ENCODE measurements around the gene CNNM1.
A peak's percentile ranks its signal among the peaks of the same experiment; 100 is the strongest.

The CNNM1 gene

GRCh38 chr10:99329304-99329553, at the start of gene CNNM1:
CNNM1 (plus strand) TSS chr10:99329356; CDS start chr10:99329388, 32 bp downstream.
- peak; percentile 41 to 60 for DNase-seq

GRCh38 chr10:99279626-99280111, 49.5 kb upstream of the CNNM1 start:
- DNase-seq: no peak

- no peak for DNase-seq
These were observed 48.7 kb upstream of the CNNM1 start for GRCh38 chr10:99280472-99280871.

GRCh38 chr10:99285881-99286280, 43.3 kb upstream of the CNNM1 start:
- no peak for DNase-seq

- no peak for DNase-seq
These were observed 38.9 kb upstream of the CNNM1 start for GRCh38 chr10:99290306-99290705.

GRCh38 chr10:99292159-99292558, 37.0 kb upstream of the CNNM1 start:
- no peak for DNase-seq

- DNase-seq: no peak
These were observed 32.6 kb upstream of the CNNM1 start for GRCh38 chr10:99296605-99297004.

- DNase-seq: no peak
These were observed 32.1 kb upstream of the CNNM1 start for GRCh38 chr10:99297033-99297432.

GRCh38 chr10:99303899-99304861, 25.0 kb upstream of the CNNM1 start:
- no peak for DNase-seq

GRCh38 chr10:99304862-99305229, 24.3 kb upstream of the CNNM1 start:
- no peak for DNase-seq

- no peak for DNase-seq
These were observed 16.7 kb upstream of the CNNM1 start for GRCh38 chr10:99312501-99312900.

- no peak for DNase-seq
These were observed 13.3 kb upstream of the CNNM1 start for GRCh38 chr10:99315853-99316252.

- no peak for DNase-seq
These were observed 12.8 kb upstream of the CNNM1 start for GRCh38 chr10:99316374-99316773.

- no peak for DNase-seq
These were observed 11.1 kb upstream of the CNNM1 start for GRCh38 chr10:99318048-99318447.

- DNase-seq: no peak
These were observed 10.7 kb upstream of the CNNM1 start for GRCh38 chr10:99318475-99318874.

- DNase-seq: no peak
These were observed 3.9 kb upstream of the CNNM1 start for GRCh38 chr10:99325281-99325680.

- DNase-seq: no peak
These were observed 2.3 kb upstream of the CNNM1 start for GRCh38 chr10:99326871-99327270.

- no peak for DNase-seq
These were observed 415 bp upstream of the CNNM1 start for GRCh38 chr10:99328579-99329303.

- DNase-seq: peak; percentile 30 to 41
These were observed 594 bp downstream of the CNNM1 start for GRCh38 chr10:99329554-99330346.

GRCh38 chr10:99330347-99330924, 1.3 kb downstream of the CNNM1 start:
- no peak for DNase-seq

- DNase-seq: no peak
These were observed 2.1 kb downstream of the CNNM1 start for GRCh38 chr10:99331207-99331803.

GRCh38 chr10:99337311-99337811, 8.2 kb downstream of the CNNM1 start:
- DNase-seq: no peak

Data from activated T-cell treated with anti-CD3 and anti-CD28 coated beads, Interleukin-2, amount 50 U/mL, for 48 hours (primary cell).